Smooth muscle cell (in vitro differentiated cells): Measurements from ENCODE around the gene LARP1. TPM values are rescaled to one million over a fixed set of nuclear protein-coding genes. Genes with fewer than 3 reads are reported as not detected.

Experiments
- DNase-seq: peaks from one replicate; lab custom pipeline; 2025; ENCODE audit not compliant: unreplicated experiment; lab: John Stamatoyannopoulos, UW
- H2AFZ ChIP-seq: fragments of 200-600 bp; sonication (generic); 2 replicates; pipeline ENCODE4 v1.6.0; 2016; ENCODE audit warnings: antibody characterized with exemption, low read depth, mild to moderate bottlenecking
- H3F3A ChIP-seq: fragments of 200-600 bp; sonication (generic); 2 replicates; pipeline ENCODE4 v1.6.0; 2017; ENCODE audit warnings: antibody characterized with exemption, low read depth
- H3K27ac ChIP-seq: fragments of 200-600 bp; sonication (generic); 2 replicates; pipeline ENCODE4 v1.5.1; 2016; ENCODE audit warnings: low read depth, mild to moderate bottlenecking
- H3K27me3 ChIP-seq: fragments of 200-600 bp; sonication (generic); 2 replicates; pipeline ENCODE4 v1.6.1; 2016; ENCODE audit warnings: low read depth, mild to moderate bottlenecking
- H3K36me3 ChIP-seq: fragments of 200-600 bp; sonication (generic); 2 replicates; pipeline ENCODE4 v1.5.1; 2016; ENCODE audit warnings: low read depth
- H3K4me1 ChIP-seq: fragments of 200-600 bp; sonication (generic); 2 replicates; pipeline ENCODE4 v1.5.1; 2016; ENCODE audit warnings: low read depth
- H3K4me2 ChIP-seq: fragments of 200-600 bp; sonication (generic); 2 replicates; pipeline ENCODE4 v1.6.0; 2016; ENCODE audit warnings: mild to moderate bottlenecking
- H3K4me3 ChIP-seq: fragments of 200-600 bp; sonication (generic); 2 replicates; pipeline ENCODE4 v1.5.1; 2016; ENCODE audit warnings: mild to moderate bottlenecking
- H3K79me2 ChIP-seq: fragments of 200-600 bp; sonication (generic); 2 replicates; pipeline ENCODE4 v1.6.0; 2016; ENCODE audit warnings: low read depth, mild to moderate bottlenecking
- H3K9ac ChIP-seq: fragments of 200-600 bp; sonication (generic); 2 replicates; pipeline ENCODE4 v1.6.0; 2016; ENCODE audit warnings: low read depth
- H3K9me3 ChIP-seq: fragments of 200-600 bp; sonication (generic); replicated peaks from 2 replicates; pipeline ENCODE4 v1.5.1; 2016; ENCODE audit warnings: low read depth
- H4K20me1 ChIP-seq: fragments of 200-600 bp; sonication (generic); 2 replicates; pipeline ENCODE4 v1.6.0; 2016; ENCODE audit warnings: low read depth
- CTCF ChIP-seq: fragments of 200-600 bp; sonication (generic); IDR thresholded peaks from 2 replicates; pipeline ENCODE4 v1.5.1; 2017; ENCODE audit warnings: borderline replicate concordance, mild to moderate bottlenecking, antibody characterized with exemption; ENCODE audit not compliant: insufficient read depth, poor library complexity, severe bottlenecking
- WGBS: methylation state at CpG from one replicate; pipeline ENCODE4 v1.1.7; 2016; ENCODE audit warnings: low lambda C conversion rate; 5-methylcytosine and 5-hydroxymethylcytosine counted together
- microRNA counts: library from miRNA; unstranded; fragments of <30 nt; microRNA quantifications from one replicate; lab custom pipeline; 2016
- microRNA-seq: library from miRNA; unstranded; fragments of <30 nt; microRNA quantifications from one replicate; pipeline ENCODE4, GENCODE V29; 2016; ENCODE audit warnings: borderline number of aligned reads
- polyA plus RNA-seq: library from polyadenylated mRNA; unstranded; fragments of >200 nt; fragmentation: Nextera tagmentation; extraction: Ambion mirVana; gene quantifications from 2 replicates; pipeline ENCODE4 v1.2.1, GENCODE V29; 2016
- small RNA-seq: library from RNA; depleted of rRNA; stranded (forward); fragments of <200 nt; gene quantifications from one replicate; pipeline ENCODE3, GENCODE V24; 2014
- total RNA-seq: library from RNA; depleted of rRNA; stranded (reverse); fragments of >200 nt; gene quantifications from 2 replicates; pipeline ENCODE4 v1.2.3, GENCODE V29; 2014

The LARP1 gene
- total and polyA plus RNA-seq, 2 experiments from 2014 or later = 31.3 to 44.9 TPM

GRCh38 chr5:154863291-154864080 lies 108.3 kb downstream of the LARP1 start:
- no peak for TF ChIP-seq CTCF
- no peak overlapping the region for H3K9ac ChIP-seq
- no peaks in the 10 kb centered on the region for H3K36me3 ChIP-seq
- peaks cover 89% of the 10 kb centered on the region for H3K79me2 ChIP-seq
- H3K9me3 ChIP-seq = no peaks in the 10 kb centered on the region
- WGBS = 94% methylated on average over 7 of the region's 7 CpGs
- H3K4me3 ChIP-seq = no peak overlapping the region
- H3K4me1 ChIP-seq = peaks cover 11% of the 10 kb centered on the region
- H2AFZ ChIP-seq = no peak overlapping the region
- peaks cover 6% of the 10 kb centered on the region for H3F3A ChIP-seq
- peak overlapping the region; percentile 8 for H3K27ac ChIP-seq
- peaks cover 88% of the 10 kb centered on the region for H4K20me1 ChIP-seq
- DNase-seq = no peak
- H3K4me2 ChIP-seq = no peak overlapping the region
- H3K27me3 ChIP-seq = no peaks in the 10 kb centered on the region

GRCh38 chr5:154865466-154866184 lies 110.4 kb downstream of the LARP1 start:
- peaks cover 98% of the 10 kb centered on the region for H4K20me1 ChIP-seq
- peaks cover 2% of the 10 kb centered on the region for H3K4me1 ChIP-seq
- peaks cover under 1% of the 10 kb centered on the region for H3K36me3 ChIP-seq
- 87% methylated on average over 5 of the region's 5 CpGs for WGBS
- TF ChIP-seq CTCF = no peak
- no peak overlapping the region for H3K27ac ChIP-seq
- no peak overlapping the region for H3K4me3 ChIP-seq
- DNase-seq = no peak
- H2AFZ ChIP-seq = no peak overlapping the region
- H3K9me3 ChIP-seq = no peaks in the 10 kb centered on the region
- no peak overlapping the region for H3K9ac ChIP-seq
- peaks cover 72% of the 10 kb centered on the region for H3K79me2 ChIP-seq
- no peaks in the 10 kb centered on the region for H3K27me3 ChIP-seq
- no peak overlapping the region for H3K4me2 ChIP-seq
- H3F3A ChIP-seq = no peaks in the 10 kb centered on the region

- no peak overlapping the region for H3K27ac ChIP-seq
- H2AFZ ChIP-seq = no peak overlapping the region
- H3K9ac ChIP-seq = no peak overlapping the region
- H3K4me1 ChIP-seq = no peaks in the 10 kb centered on the region
- H3K79me2 ChIP-seq = peaks cover 60% of the 10 kb centered on the region
- H3F3A ChIP-seq = peaks cover 4% of the 10 kb centered on the region
- DNase-seq = no peak
- no peaks in the 10 kb centered on the region for H3K9me3 ChIP-seq
- H3K36me3 ChIP-seq = peaks cover 9% of the 10 kb centered on the region
- TF ChIP-seq CTCF = no peak
- WGBS = 99% methylated on average over 2 of the region's 2 CpGs
- no peak overlapping the region for H3K4me3 ChIP-seq
- H3K4me2 ChIP-seq = no peak overlapping the region
- no peaks in the 10 kb centered on the region for H3K27me3 ChIP-seq
- H4K20me1 ChIP-seq = peaks cover 91% of the 10 kb centered on the region
Observed at GRCh38 chr5:154866841-154867240, 111.7 kb downstream of the LARP1 start.

MicroRNAs within 50 kb of the gene (microRNA counts, 767-probe panel; counts per million panel counts)
- microRNA hsa-miR-378h (lab: Ali Mortazavi, UCI) = 183 counts per million

Small RNAs within 50 kb of the gene (microRNA-seq; reads per million reads assigned to microRNA genes)
- gene MIR378H = not detected

Small RNAs within 50 kb of the gene (small RNA-seq; reads per million reads assigned to genes)
- gene MIR378H = not detected
- gene RF00019 = not detected

Other genes starting within 250 kb of the LARP1 start
- 2.0 and 6.3 TPM in 2 replicates for gene FAXDC2, start 95.2 kb downstream of the LARP1 start, total RNA-seq
- gene FAXDC2, start 95.2 kb downstream of the LARP1 start, polyA plus RNA-seq = 2.5 and 4.0 TPM in 2 replicates
- 76.4 and 85.0 TPM in 2 replicates for gene CNOT8, start 103.2 kb downstream of the LARP1 start, total RNA-seq
- gene CNOT8, start 103.2 kb downstream of the LARP1 start, polyA plus RNA-seq = 49.5 and 54.9 TPM in 2 replicates
- 11.1 and 12.0 TPM in 2 replicates for gene GEMIN5, start 182.8 kb downstream of the LARP1 start, total RNA-seq
- gene GEMIN5, start 182.8 kb downstream of the LARP1 start, polyA plus RNA-seq = 5.0 and 5.3 TPM in 2 replicates
- 29.3 and 58.7 TPM in 2 replicates for gene MRPL22, start 185.7 kb downstream of the LARP1 start, total RNA-seq
- 135 and 165 TPM in 2 replicates for gene MRPL22, start 185.7 kb downstream of the LARP1 start, polyA plus RNA-seq